ENCODE data around the gene CS. TPM values are rescaled to one million over a fixed set of nuclear protein-coding genes. Genes with fewer than 3 reads are reported as not detected.

CS gene
- total and polyA plus RNA-seq, 2 of the 4 experiments (the other 2 are of a cell fraction), result 139 to 146 TPM

DNA sequence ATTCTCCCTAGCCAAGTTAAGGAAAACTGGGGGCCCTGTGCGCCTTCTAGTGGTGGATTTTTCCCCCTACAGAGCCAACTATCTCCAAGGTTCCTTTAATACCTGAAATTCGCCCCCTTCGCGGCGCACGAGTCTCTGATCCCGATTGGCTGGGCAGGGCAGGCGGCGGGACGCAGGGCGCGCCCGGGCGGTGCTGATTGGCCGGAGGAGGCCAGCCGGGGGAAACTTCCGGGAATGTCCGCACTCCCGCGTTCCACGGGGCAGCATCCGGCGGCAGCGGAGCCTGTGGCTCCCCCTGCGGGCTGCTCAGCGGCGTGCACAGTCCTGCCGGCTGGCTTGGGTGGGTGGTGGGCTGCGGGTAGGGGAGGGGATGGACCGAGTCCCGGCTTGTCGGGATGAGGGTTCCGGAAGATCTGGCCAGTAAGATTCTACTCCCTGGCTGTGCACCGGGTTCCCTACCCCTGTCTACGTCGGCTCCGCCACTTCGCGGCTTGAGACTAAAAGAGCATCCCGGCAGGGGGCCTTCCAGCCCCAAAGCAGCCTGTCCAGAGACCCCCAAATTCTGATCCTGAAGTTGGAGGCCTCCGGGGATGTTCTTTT lies 75.9 kb downstream of the CS start, which contains the start of gene NABP2 (continued):
- TF ChIP-seq, protein P1, sequence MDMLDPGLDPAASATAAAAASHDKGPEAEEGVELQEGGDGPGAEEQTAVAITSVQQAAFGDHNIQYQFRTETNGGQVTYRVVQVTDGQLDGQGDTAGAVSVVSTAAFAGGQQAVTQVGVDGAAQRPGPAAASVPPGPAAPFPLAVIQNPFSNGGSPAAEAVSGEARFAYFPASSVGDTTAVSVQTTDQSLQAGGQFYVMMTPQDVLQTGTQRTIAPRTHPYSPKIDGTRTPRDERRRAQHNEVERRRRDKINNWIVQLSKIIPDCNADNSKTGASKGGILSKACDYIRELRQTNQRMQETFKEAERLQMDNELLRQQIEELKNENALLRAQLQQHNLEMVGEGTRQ (IDR thresholded peaks at IDR 0.05; ENCODE audit: low read depth, low read length), result peak; percentile 81
- TF ChIP-seq FOS (IDR thresholded peaks at IDR 0.05; ENCODE audit: low read depth, low read length), result no peak; the same call in 1 of the 2 replicates

DNA sequence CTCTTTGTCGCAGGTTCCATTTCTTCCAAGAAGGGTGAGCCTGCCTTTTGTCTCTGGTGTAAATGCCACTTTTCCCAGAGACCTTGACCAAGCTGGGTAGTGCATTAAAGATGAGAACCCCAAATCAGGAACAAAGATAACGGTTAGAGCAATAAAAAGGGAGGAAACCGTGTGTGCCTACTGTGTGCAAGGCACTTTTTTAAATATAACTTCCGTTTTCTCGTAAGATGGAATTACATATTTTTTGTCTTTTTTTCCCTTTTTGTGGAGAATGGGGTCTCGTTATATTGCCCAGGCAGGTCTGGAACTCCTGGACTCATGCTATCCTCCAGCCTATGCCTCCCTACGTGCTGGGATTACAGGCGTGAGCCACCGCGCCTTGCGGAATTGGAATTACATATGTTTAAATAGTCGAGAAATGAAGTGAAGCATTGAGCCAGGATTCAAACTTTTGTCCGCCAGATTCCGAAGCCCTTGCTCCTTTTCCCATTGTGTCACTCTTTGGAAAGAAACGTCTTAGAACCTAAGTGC lies 76.5 kb downstream of the CS start:
- WGBS, 2 experiments (ENCODE audit: extremely low coverage in 2 of 2, insufficient read length in 1 of 2), result no CpG with 5 or more reads among the region's 15 CpGs
- dilution Hi-C loops (cut with HindIII; ENCODE audit: low sequenced_read_pairs, unreplicated experiment), result no loop called here
- Histone ChIP-seq H2AK5ac (ENCODE audit: low read depth, low read length) (peak overlapping the region; percentile 22), H2BK5ac (ENCODE audit: low read depth, low read length, poor library complexity, severe bottlenecking) (peak overlapping the region; percentile 74), H3K4me2 (ENCODE audit: low read depth, low read length) (peak overlapping the region; percentile 65), H3K9me1 (ENCODE audit: insufficient read depth, low read length) (peaks cover 13% of the 10 kb centered on the region), H4K8ac (ENCODE audit: low read depth in 2 of 2, low read length in 2 of 2) (peak overlapping the region; percentile 90 to 94), H3K4ac (ENCODE audit: low read depth, low read length) (peak overlapping the region; percentile 83), H3K9ac (ENCODE audit: low read depth, low read length) (peak overlapping the region; percentile 77), H4K5ac (ENCODE audit: low read depth, low read length) (peak overlapping the region; percentile 65), H2AFZ (replicated peaks; ENCODE audit: low read length, poor library complexity) (peak overlapping the region; percentile 92), H3K56ac (ENCODE audit: extremely low read depth, insufficient read depth, low read length) (peak overlapping the region; percentile 73), H4K20me1 (ENCODE audit: insufficient read depth, low read length) (no peaks in the 10 kb centered on the region), H2BK15ac (ENCODE audit: low read depth, low read length) (peak overlapping the region; percentile 63; the same call in 2 of the 3 replicates), H3K4me1 (ENCODE audit: control insufficient read depth, insufficient read depth, low read length) (peaks cover 4% of the 10 kb centered on the region; the same call in 1 of the 2 replicates), H3K23ac (ENCODE audit: low read depth, low read length) (peak overlapping the region; percentile 70; the same call in 1 of the 2 replicates), H3K27me3 (ENCODE audit: control insufficient read depth, insufficient read depth, low read length) (no peaks in the 10 kb centered on the region), H3K4me3 (ENCODE audit: insufficient read depth, low read depth, low read length) (peak overlapping the region; percentile 13; the same call in 1 of the 2 replicates), H3K14ac (replicated peaks; ENCODE audit: low read depth, low read length) (peak overlapping the region; percentile 84), H3K18ac (ENCODE audit: low read depth, low read length) (peak overlapping the region; percentile 7; the same call in 1 of the 2 replicates), H3K9me3 (ENCODE audit: control insufficient read depth, insufficient read depth, low read length) (no peaks in the 10 kb centered on the region), H3K27ac (ENCODE audit: insufficient read depth, low read length) (peak overlapping the region; percentile 73), H2AK9ac (replicated peaks; ENCODE audit: low read depth, low read length, poor library complexity) (peak overlapping the region; percentile 47), H4K91ac (ENCODE audit: insufficient read depth, low read depth, low read length) (peak overlapping the region; percentile 87), H2BK20ac (ENCODE audit: low read depth, low read length) (peak overlapping the region; percentile 27; the same call in 1 of the 2 replicates), H3K79me1 (ENCODE audit: low read depth in 1 of 2, low read length in 2 of 2) (peaks cover 19 to 41% of the 10 kb centered on the region in 2 experiments), H2BK120ac (ENCODE audit: low read depth, low read length) (peak overlapping the region; percentile 70; the same call in 1 of the 2 replicates), H3K36me3 (ENCODE audit: control insufficient read depth, insufficient read depth, low read length) (peaks cover 2% of the 10 kb centered on the region; the same call in 1 of the 2 replicates)
- in situ Hi-C loops (cut with MboI; ENCODE audit: low sequenced_read_pairs), result no loop called here
- intact Hi-C loops (cut with micrococcal nuclease), result loop anchor here (1.0 kb wide), 3 partner anchors 26 to 104 kb away; no protein-coding TSS in a partner anchor
- ATAC-seq (ENCODE audit: low read depth) (no peak), DNase-seq (no peak)
- TF ChIP-seq MAZ (IDR thresholded peaks at IDR 0.05; ENCODE audit: borderline replicate concordance, low read depth, low read length) (no peak), MAFK (IDR thresholded peaks at IDR 0.05; ENCODE audit: low read depth, low read length) (no peak), RAD21 (IDR thresholded peaks at IDR 0.05; ENCODE audit: low read length) (no peak), CHD1 (IDR thresholded peaks at IDR 0.05; ENCODE audit: low read depth, low read length) (no peak), MXI1 (IDR thresholded peaks at IDR 0.05; ENCODE audit: borderline replicate concordance, low read depth, low read length) (no peak), POLR2A (IDR thresholded peaks at IDR 0.05; ENCODE audit: low read depth, low read length) (no peak), CEBPB (IDR thresholded peaks at IDR 0.05; ENCODE audit: low read depth, low read length) (no peak), FOS (IDR thresholded peaks at IDR 0.05; ENCODE audit: low read depth, low read length) (no peak)
- TF ChIP-seq, protein P2, sequence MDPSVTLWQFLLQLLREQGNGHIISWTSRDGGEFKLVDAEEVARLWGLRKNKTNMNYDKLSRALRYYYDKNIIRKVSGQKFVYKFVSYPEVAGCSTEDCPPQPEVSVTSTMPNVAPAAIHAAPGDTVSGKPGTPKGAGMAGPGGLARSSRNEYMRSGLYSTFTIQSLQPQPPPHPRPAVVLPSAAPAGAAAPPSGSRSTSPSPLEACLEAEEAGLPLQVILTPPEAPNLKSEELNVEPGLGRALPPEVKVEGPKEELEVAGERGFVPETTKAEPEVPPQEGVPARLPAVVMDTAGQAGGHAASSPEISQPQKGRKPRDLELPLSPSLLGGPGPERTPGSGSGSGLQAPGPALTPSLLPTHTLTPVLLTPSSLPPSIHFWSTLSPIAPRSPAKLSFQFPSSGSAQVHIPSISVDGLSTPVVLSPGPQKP (IDR thresholded peaks at IDR 0.05; ENCODE audit: borderline replicate concordance, low read depth, low read length), result no peak
- no TSS peak for BruUV-seq (replicated peaks)
- ChIA-PET CTCF (interaction anchor here (0.7 kb wide), 2 partner anchors 32 to 249 kb away, joined by 3 read pairs; no protein-coding TSS in a partner anchor), POLR2A (ENCODE audit: unreplicated experiment) (no interaction called here)
